Stimulated activated CD4-positive, alpha-beta T cell treated with anti-CD3 and anti-CD28 coated beads, Interleukin-4, amount 100 ng/mL, for 48 hours (primary cell): ENCODE measurements around the gene MYOF.
"Not testable (repeated sequence)": the region's sequence is repeated elsewhere in the genome, so short reads cannot be mapped to it uniquely, and the experiment has no call there.

Experiments
- DNase-seq, 2 donors: peaks; one replicate each; pipeline ENCODE4 v3.0.0-alpha.2; 2020; ENCODE audit warnings: low read depth in 2 of 2

The MYOF gene

GRCh38 chr10:93293999-93294398 is 188.1 kb downstream of the MYOF start:
- DNase-seq: no peak

DNA sequence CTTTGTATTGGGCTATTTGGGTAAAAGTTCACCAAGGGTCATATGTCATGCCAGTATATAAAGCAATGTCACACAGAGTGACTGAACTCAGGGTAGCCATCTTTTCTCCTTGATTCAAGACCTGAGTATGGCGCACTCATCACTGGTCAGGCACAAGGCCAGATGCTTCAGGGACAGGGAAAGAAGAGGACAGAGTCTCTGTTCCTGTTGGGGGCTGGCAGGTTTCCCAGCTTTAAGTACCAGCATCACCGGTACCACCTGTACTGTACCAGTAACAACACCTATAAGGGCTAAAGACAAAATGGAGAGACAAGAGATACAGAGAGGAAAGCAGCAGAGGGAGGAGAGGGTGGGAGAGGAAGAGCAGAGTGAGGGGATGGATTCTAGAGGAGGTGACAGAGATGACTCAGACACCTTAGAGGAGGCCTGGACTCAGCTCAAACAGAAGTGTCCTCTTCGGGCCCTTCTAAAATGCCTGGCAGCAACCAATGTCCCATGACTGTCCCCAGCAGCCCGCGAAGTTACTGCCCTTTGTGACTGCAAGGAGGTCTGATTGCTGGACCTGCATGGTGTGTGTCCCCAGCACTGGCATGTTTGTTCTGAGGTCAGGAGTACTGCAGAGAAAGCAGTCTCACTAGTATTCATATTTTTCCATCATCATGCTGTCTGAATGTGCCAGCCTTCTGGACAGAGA is 191.3 kb downstream of the MYOF start:
- no peak for DNase-seq

- DNase-seq: peak; percentile 32 to 46
Measured at GRCh38 chr10:93288679-93289634, 193.2 kb downstream of the MYOF start.

- DNase-seq: no peak
Measured at GRCh38 chr10:93287775-93288174, 194.4 kb downstream of the MYOF start.

- not testable (repeated sequence) for DNase-seq
Measured at GRCh38 chr10:93284246-93284645, 197.9 kb downstream of the MYOF start.

GRCh38 chr10:93281367-93281720 is 200.8 kb downstream of the MYOF start:
- no peak for DNase-seq

- DNase-seq: no peak
Measured at GRCh38 chr10:93280699-93281366, 201.3 kb downstream of the MYOF start.

DNA sequence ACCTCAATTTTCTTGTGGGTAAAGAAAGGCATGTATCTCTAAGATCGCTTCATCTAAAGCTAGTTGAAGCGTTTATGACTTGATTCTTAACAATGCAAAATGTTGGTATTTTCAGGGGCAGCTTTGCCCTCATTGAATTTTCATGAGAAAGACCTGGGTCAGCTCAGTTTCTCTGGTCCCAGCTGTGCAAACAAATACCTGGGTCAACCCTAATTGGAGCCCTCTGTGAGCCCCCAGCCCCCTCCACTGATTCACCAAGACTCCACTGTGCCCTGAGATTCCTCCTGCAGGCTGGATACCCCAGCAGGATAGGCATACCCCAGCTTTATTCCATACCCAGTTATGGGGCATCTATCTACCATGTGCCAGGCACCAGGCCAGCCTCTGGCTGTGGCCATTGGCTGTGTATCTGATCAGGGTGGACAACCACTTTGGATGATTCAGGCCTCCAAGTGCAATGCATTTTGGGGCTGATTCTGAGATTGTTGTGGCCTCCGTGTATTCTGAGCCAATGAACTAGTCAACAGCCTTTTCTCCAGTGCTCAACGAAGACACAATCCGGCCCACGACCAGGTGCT is 201.9 kb downstream of the MYOF start:
- no peak for DNase-seq

DNA sequence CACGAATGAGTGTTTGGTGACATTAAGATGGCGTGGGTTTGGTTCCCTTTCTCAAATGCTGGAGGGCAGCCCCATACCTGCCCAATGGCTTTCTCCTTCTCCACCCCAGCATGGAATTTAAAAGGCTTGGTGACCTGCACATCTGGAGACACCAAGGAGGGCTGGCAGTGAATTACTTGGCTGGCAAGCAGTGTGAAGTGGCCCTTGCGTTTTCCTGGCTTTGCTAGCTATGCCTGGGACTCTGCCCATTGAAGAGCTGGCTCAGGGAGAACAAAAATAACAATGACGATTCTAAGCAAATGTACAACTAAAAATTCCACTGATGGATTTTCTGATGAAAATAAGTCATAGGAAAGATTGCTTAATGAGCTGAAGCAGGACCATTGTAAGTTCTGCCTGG is 204.8 kb downstream of the MYOF start:
- no peak for DNase-seq

- DNase-seq: no peak
Measured at GRCh38 chr10:93274419-93274818, 207.7 kb downstream of the MYOF start.

DNA sequence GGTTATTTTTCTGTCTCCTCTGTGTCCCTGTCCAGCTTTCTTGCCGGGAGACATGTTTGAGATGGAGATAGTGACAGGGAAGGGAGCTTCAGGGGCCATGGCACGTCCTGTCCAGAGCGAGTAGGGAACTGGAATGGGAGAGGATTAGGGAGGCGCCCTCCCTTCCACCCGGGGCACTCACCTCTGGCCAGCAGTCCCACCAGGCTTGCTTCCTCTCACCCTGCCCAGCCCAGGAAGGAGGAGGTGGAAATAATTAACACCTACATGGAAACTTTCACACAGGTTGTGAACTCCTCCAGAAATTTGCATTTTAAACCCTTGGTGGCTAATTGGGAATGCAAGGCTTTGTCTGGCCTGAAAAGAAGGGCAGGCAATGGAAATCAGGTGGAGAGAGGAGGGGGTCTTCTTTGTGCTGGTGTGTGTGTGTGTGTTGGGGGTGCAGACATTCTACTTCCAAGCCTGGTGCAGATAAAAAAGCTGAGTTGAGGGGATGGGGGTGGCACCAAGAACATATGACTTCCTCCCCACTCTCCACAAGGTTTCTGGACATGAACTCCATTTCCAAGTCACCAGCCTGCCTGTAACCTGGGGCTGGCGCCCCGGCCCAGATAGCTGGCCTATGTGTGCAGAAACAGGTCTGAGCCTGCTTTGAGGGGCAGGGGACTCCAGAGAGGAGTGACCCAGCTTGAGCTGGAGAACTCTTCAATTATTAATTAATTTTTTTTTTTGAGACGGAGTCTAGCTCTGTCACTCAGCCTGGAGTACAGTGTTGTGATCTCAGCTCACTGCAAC is 209.1 kb downstream of the MYOF start:
- no peak for DNase-seq

DNA sequence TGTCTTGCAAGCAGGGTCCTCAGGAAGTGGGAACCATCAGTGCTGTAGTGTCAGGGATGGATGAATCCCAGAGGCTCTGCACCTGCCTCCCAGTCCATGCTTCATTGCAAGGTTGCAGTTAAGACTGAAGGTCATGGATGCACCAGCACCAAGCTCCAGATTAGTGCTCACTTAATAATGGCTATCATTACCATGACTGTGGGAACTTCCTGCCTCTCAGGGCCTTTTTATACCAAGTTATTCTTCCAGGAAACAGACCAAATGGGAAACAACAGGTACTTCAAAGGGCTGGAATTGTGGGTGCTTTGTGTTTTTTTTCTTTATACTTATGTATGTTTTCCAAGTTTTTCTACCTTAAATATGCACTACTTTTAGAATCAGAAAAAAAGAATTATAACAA is 210.8 kb downstream of the MYOF start:
- DNase-seq: no peak

- no peak for DNase-seq
Measured at GRCh38 chr10:93269281-93269680, 212.9 kb downstream of the MYOF start.

DNA sequence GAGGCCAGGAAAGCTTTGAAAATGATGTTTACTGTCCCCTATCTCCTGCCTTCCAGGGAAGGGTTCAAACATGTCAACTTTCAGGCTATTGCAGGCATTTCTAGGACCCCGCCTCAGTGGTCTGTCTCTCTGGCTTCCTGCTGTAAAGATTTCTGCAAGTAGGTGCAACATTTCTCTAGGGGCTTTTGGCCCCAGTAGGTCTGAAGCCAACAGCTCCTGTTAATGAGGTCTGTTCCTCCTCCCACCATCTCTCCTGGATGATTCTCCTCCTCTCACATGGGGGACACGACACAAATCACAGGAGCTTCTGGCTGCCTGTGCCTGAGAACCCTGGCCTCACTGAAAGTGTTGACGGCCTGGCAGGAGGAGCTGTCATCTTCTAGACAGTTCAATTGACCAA is 214.1 kb downstream of the MYOF start:
- DNase-seq: no peak

DNA sequence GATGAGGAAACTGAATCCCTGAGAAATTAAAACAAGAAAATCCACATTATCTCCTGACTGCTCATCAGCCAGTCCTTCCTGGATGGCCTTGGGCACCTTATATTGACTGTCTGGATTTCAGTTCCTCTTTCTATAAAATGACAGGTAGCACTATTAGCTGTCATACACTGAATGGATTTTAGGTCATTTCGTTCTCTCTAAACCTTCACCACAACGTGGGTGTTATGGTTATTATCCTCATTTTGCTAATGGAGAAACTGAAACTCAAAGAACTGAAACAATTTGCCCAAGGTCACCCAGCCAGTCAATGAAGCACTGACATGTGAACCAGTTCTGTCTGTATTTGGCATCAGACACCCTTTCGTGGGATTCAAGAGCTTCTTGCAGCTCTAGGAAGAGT is 214.6 kb downstream of the MYOF start:
- DNase-seq: no peak

GRCh38 chr10:93266858-93267257 is 215.3 kb downstream of the MYOF start:
- DNase-seq: no peak

DNA sequence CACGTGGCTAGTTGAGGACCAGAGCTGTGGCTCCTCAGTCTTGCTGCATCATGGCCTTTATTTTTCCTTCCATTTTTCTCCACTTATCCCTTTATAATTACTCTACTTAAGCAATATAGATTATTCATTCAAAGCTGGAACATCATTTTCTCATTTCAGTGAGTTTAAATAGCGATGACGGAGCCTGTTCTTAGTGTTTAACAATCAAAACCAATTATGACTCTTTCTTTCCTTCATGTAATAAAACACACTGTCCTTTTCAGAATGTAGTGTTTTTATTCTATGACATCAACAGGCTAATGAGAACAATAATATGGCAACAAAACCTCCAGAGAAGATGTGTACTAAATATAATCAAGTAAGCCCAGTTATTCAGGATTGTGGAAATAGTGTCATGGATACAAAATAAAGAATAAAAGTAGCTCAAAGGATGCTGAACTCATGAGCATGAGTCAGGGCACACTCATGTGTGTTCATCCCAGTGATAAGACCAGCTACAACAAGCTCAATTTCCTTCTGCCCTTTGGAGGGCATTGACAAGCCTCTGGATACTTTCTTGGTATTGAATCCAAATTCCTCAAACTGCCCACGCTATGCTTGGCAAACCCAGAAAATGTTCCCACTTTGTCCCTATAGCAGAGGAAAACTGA is 220.0 kb downstream of the MYOF start:
- DNase-seq: no peak

GRCh38 chr10:93261089-93261488 is 221.0 kb downstream of the MYOF start:
- DNase-seq: no peak

DNA sequence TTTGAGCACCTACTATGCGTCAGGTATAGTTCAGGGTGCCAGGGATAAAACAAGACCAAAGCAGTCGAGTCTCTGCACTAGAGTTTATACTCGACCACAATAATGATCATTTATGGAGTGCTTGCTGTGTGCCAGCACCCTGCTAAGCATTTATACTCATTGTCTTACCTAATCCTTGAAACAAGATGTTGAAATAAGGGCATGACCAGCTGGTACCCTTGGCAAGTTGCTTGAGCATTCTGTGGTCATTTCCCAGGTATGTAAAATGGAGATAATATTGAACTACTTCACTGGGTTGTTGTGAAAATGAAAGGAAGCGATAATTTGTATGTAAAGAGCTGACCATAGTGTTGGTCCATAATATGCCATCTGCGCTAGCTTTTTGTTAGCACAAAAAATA is 223.0 kb downstream of the MYOF start:
- DNase-seq: no peak
